DOHH2 (cell line): ENCODE measurements around the gene FLYWCH2.

Experiments
- CTCF ChIP-seq: fragments of 200-600 bp; sonication (generic); IDR thresholded peaks from one replicate; pipeline ENCODE4 v1.5.1; 2014; ENCODE audit warnings: antibody characterized with exemption, mild to moderate bottlenecking, low read depth, low read length; ENCODE audit not compliant: poor library complexity, severe bottlenecking
- EZH2phosphoT487 ChIP-seq: fragments of 200-600 bp; sonication (generic); IDR thresholded peaks from 2 replicates; pipeline ENCODE4 v1.6.1; 2017; ENCODE audit warnings: borderline replicate concordance, mild to moderate bottlenecking, antibody characterized with exemption, low read length, moderate library complexity, mixed read lengths

- TF ChIP-seq CTCF (no peak), EZH2phosphoT487 (no peak)
Measured at GRCh38 chr16:2857451-2858244, 25.4 kb upstream of the FLYWCH2 start, which contains the start of gene PRSS22.
